ENCODE data around the gene TMEM131L. TPM values are rescaled to one million over a fixed set of nuclear protein-coding genes. Genes with fewer than 3 reads are reported as not detected.

The TMEM131L gene
- total RNA-seq, 1 donor from 2014 or later: 29.8 TPM

DNA sequence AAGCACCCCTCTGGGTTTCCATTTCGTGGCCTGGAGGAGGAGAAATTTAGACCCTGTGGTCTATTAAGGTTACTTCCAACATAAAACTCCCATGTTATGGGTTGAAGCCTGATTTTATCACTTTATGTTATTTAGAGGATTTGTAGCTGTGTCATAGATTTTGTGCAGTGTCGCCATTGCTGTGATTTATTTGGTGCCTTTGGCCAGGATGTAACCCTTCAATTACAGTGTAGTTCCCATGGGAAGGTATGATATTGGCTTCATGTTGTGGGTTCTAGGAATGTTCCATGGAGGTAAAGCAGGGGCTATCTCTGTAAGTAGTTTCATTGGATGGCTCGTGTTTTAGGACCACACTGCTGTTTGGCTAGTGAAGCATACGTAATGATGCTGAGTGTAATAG is 58.5 kb downstream of the TMEM131L start:
- no peaks in the 10 kb centered on the region for H3K27me3 Mint-ChIP-seq (ENCODE audit: unreplicated experiment)
- no peaks in the 10 kb centered on the region for H3K9me3 Mint-ChIP-seq (ENCODE audit: unreplicated experiment)
- peaks cover 50% of the 10 kb centered on the region for H3K4me1 Mint-ChIP-seq (ENCODE audit: unreplicated experiment)
- H3K4me3 Mint-ChIP-seq (ENCODE audit: unreplicated experiment): no peak overlapping the region
- H3K27ac Mint-ChIP-seq (ENCODE audit: unreplicated experiment): no peak overlapping the region
- DNase-seq (ENCODE audit: low spot score): no peak
- H3K36me3 Mint-ChIP-seq (ENCODE audit: low read depth, unreplicated experiment): peaks cover 5% of the 10 kb centered on the region
- TF ChIP-seq, protein P1, sequence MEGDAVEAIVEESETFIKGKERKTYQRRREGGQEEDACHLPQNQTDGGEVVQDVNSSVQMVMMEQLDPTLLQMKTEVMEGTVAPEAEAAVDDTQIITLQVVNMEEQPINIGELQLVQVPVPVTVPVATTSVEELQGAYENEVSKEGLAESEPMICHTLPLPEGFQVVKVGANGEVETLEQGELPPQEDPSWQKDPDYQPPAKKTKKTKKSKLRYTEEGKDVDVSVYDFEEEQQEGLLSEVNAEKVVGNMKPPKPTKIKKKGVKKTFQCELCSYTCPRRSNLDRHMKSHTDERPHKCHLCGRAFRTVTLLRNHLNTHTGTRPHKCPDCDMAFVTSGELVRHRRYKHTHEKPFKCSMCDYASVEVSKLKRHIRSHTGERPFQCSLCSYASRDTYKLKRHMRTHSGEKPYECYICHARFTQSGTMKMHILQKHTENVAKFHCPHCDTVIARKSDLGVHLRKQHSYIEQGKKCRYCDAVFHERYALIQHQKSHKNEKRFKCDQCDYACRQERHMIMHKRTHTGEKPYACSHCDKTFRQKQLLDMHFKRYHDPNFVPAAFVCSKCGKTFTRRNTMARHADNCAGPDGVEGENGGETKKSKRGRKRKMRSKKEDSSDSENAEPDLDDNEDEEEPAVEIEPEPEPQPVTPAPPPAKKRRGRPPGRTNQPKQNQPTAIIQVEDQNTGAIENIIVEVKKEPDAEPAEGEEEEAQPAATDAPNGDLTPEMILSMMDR (IDR thresholded peaks at IDR 0.05; ENCODE audit: unreplicated experiment): no peak

DNA sequence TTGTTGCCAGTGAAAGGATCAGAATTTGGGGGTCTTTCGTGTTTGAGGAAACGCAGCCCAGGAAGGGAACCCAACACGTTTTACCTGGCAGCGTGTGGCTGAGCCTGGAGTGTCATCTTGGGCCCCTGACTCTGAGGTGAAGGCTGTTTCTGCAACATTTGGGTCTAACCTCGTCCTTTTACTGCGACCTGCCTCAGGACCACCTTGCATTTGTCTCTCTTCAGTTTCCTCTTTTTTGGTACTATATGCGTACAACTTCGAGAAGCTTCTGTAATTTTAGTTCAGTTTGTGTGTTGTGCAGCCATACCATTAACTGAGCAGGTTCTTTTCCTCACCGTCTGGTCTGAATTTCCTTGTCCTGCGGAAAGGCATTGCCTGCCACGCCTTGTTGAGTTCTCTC is 61.5 kb downstream of the TMEM131L start:
- TF ChIP-seq, protein P1 (IDR thresholded peaks at IDR 0.05; ENCODE audit: unreplicated experiment): no peak
- no peaks in the 10 kb centered on the region for H3K9me3 Mint-ChIP-seq (ENCODE audit: unreplicated experiment)
- peaks cover 57% of the 10 kb centered on the region for H3K4me1 Mint-ChIP-seq (ENCODE audit: unreplicated experiment)
- H3K27ac Mint-ChIP-seq (ENCODE audit: unreplicated experiment): no peak overlapping the region
- no peak for DNase-seq (ENCODE audit: low spot score)
- H3K36me3 Mint-ChIP-seq (ENCODE audit: low read depth, unreplicated experiment): peaks cover 5% of the 10 kb centered on the region
- H3K4me3 Mint-ChIP-seq (ENCODE audit: unreplicated experiment): no peak overlapping the region
- H3K27me3 Mint-ChIP-seq (ENCODE audit: unreplicated experiment): peaks cover 2% of the 10 kb centered on the region

DNA sequence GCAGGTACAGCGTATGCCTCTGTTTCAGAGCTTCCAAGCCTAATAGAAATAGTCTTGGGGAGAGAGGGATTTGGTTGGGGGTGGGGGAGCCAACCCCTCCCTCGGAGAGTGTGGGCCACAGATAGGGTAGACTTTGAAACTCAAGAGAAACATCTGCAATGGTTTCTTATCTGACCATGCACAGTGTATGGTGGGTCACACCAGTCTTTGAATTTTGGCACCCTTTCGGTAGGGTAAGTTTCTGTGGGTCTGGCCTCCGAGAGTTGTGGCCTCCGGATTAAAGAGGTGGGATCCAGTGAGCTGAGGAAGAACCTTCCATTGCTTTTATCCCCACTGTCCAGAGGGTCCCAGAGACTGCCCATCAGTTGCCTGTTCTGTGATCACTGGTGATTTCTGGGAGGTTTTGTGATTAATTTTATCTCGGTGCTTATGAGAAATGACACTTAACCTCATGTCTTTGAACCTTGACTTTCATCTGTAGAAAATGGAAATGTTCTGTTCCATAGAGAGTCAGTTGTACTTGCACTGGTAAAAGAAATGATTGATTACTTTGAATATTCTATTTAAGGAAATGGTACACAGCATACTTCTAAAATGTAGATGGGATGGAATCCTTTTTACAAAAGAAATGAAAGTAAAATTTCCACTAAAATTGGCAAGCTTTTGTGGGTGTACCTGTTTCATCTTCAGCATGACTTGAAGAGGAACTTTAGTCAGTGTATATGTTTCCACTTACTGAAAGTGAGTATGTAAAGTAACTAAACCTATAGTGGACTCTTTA is 62.7 kb downstream of the TMEM131L start:
- Mint-ChIP-seq H3K4me1 (ENCODE audit: unreplicated experiment) (peaks cover 47% of the 10 kb centered on the region), H3K9me3 (ENCODE audit: unreplicated experiment) (no peaks in the 10 kb centered on the region), H3K36me3 (ENCODE audit: low read depth, unreplicated experiment) (peaks cover 5% of the 10 kb centered on the region), H3K4me3 (ENCODE audit: unreplicated experiment) (no peak overlapping the region), H3K27ac (ENCODE audit: unreplicated experiment) (no peak overlapping the region), H3K27me3 (ENCODE audit: unreplicated experiment) (peaks cover 2% of the 10 kb centered on the region)
- no peak for DNase-seq (ENCODE audit: low spot score)
- TF ChIP-seq, protein P1 (IDR thresholded peaks at IDR 0.05; ENCODE audit: unreplicated experiment): no peak

DNA sequence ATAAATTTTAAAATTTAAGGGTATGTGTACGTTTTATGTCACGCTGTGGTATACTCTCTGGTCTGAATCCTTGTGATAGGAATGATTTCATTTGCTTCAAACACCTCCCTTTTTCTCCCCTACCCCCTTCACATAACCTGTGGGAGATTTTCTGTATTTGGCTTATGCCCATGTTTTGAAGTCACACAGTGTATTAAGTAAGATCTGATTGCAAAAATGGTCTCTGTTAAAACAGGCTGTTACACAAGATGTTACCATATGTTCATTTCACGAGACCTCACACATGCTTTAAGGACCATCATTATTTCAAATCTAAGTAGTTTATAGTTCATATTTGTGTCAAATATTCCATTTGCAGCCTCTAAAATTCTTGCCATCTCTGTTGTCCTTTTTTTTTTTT is 63.5 kb downstream of the TMEM131L start:
- peaks cover 10% of the 10 kb centered on the region for H3K36me3 Mint-ChIP-seq (ENCODE audit: low read depth, unreplicated experiment)
- no peak overlapping the region for H3K4me3 Mint-ChIP-seq (ENCODE audit: unreplicated experiment)
- no peak for DNase-seq (ENCODE audit: low spot score)
- no peaks in the 10 kb centered on the region for H3K9me3 Mint-ChIP-seq (ENCODE audit: unreplicated experiment)
- TF ChIP-seq, protein P1 (IDR thresholded peaks at IDR 0.05; ENCODE audit: unreplicated experiment): no peak
- H3K27ac Mint-ChIP-seq (ENCODE audit: unreplicated experiment): peak overlapping the region; percentile 83
- peaks cover 43% of the 10 kb centered on the region for H3K4me1 Mint-ChIP-seq (ENCODE audit: unreplicated experiment)
- H3K27me3 Mint-ChIP-seq (ENCODE audit: unreplicated experiment): peaks cover 2% of the 10 kb centered on the region

DNA sequence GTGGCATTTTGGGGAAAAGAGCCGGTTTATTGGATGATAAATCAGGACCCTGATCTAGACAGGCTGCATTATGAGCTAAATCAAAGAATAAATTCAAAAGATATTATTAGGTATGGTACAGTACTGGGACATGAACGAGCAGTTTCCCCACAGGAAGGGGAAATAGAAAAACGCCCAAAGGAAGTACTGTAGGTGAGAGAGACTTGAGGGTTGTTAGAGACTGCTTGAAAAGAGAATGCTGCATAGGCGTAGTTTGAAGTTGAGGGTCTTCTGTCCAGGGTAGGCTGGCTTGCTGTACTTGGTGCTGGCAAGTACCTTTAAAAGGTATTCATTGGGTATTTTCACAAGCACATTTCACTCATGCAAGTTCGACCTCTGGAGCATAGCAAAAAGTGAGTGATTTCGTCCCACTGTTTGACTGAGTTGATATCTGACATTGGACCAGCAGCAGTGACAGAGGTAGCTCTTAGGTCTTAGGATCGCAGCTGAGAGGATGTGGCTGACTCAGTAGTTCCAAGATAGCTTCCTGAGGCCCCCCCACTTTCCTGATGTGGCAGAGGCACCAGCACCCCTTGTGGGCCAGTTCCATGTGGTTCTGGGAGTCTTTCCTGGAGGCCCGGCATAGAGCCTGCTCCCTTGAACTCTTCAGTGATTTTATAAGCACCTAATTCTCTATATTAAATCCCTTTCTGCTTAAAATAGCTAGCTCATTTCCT is 64.3 kb downstream of the TMEM131L start:
- peaks cover 16% of the 10 kb centered on the region for H3K36me3 Mint-ChIP-seq (ENCODE audit: low read depth, unreplicated experiment)
- peak overlapping the region; percentile 83 for H3K27ac Mint-ChIP-seq (ENCODE audit: unreplicated experiment)
- TF ChIP-seq, protein P1 (IDR thresholded peaks at IDR 0.05; ENCODE audit: unreplicated experiment): no peak
- H3K27me3 Mint-ChIP-seq (ENCODE audit: unreplicated experiment): peaks cover 7% of the 10 kb centered on the region
- H3K4me1 Mint-ChIP-seq (ENCODE audit: unreplicated experiment): peaks cover 50% of the 10 kb centered on the region
- no peak overlapping the region for H3K4me3 Mint-ChIP-seq (ENCODE audit: unreplicated experiment)
- no peaks in the 10 kb centered on the region for H3K9me3 Mint-ChIP-seq (ENCODE audit: unreplicated experiment)
- no peak for DNase-seq (ENCODE audit: low spot score)

All from endothelial cell (in vitro differentiated cells).